NCI-H2227 (cell line): ENCODE measurements around the gene PARD6G.

Experiments
- DNase-seq: peaks from one replicate; lab custom pipeline; 2025; ENCODE audit not compliant: unreplicated experiment; lab: John Stamatoyannopoulos, UW

Gene PARD6G

GRCh38 chr18:80147418-80148325 is 99.6 kb downstream of the PARD6G start:
- peak; percentile 69 for DNase-seq

GRCh38 chr18:80147037-80147417 is 100.3 kb downstream of the PARD6G start:
- peak; percentile 28 for DNase-seq

GRCh38 chr18:80145196-80145804 is 102.0 kb downstream of the PARD6G start:
- no peak for DNase-seq

GRCh38 chr18:80143881-80144280 is 103.4 kb downstream of the PARD6G start:
- no peak for DNase-seq

- no peak for DNase-seq
These were observed 106.8 kb downstream of the PARD6G start for GRCh38 chr18:80140455-80140985.

GRCh38 chr18:80137976-80138375 is 109.3 kb downstream of the PARD6G start:
- DNase-seq, result no peak

GRCh38 chr18:80137137-80137536 is 110.2 kb downstream of the PARD6G start:
- no peak for DNase-seq

- no peak for DNase-seq
These were observed 110.6 kb downstream of the PARD6G start for GRCh38 chr18:80136679-80137078.

GRCh38 chr18:80135136-80135535 is 112.2 kb downstream of the PARD6G start:
- DNase-seq, result no peak

- no peak for DNase-seq
These were observed 114.2 kb downstream of the PARD6G start for GRCh38 chr18:80133124-80133523.

GRCh38 chr18:80132180-80132812 is 115.0 kb downstream of the PARD6G start:
- DNase-seq, result no peak

GRCh38 chr18:80130555-80130954 is 116.8 kb downstream of the PARD6G start:
- DNase-seq, result no peak

GRCh38 chr18:80129672-80130367 is 117.5 kb downstream of the PARD6G start:
- DNase-seq, result no peak

GRCh38 chr18:80127635-80128034 is 119.7 kb downstream of the PARD6G start:
- no peak for DNase-seq

GRCh38 chr18:80126797-80127196 is 120.5 kb downstream of the PARD6G start:
- no peak for DNase-seq

GRCh38 chr18:80124131-80124530 is 123.2 kb downstream of the PARD6G start:
- no peak for DNase-seq

- no peak for DNase-seq
These were observed 126.4 kb downstream of the PARD6G start for GRCh38 chr18:80120932-80121331.

GRCh38 chr18:80119111-80119510 is 128.2 kb downstream of the PARD6G start:
- DNase-seq, result no peak

GRCh38 chr18:80115035-80115434 is 132.3 kb downstream of the PARD6G start:
- no peak for DNase-seq

- no peak for DNase-seq
These were observed 134.6 kb downstream of the PARD6G start for GRCh38 chr18:80112624-80113248.

- peak; percentile 83 for DNase-seq
These were observed 137.6 kb downstream of the PARD6G start for GRCh38 chr18:80109676-80110078.
